ENCODE data around the gene RCAN2.

Gene RCAN2

GRCh38 chr6:46258249-46258648 lies 233.0 kb downstream of the RCAN2 start:
- DNase-seq (ENCODE audit: low read depth) = no peak
- H3K4me3 ChIP-seq (ENCODE audit: low read depth, low read length) = no peak overlapping the region
- in situ Hi-C loops (cut with HindIII; ENCODE audit: low sequenced_read_pairs) = no loop called here
- TF ChIP-seq CTCF (IDR thresholded peaks at IDR 0.05; ENCODE audit: low read depth, low read length, missing control alignments) = no peak

- H3K4me3 ChIP-seq (ENCODE audit: low read depth, low read length) = no peak overlapping the region
- in situ Hi-C loops (cut with HindIII; ENCODE audit: low sequenced_read_pairs) = no loop called here
- no peak for DNase-seq (ENCODE audit: low read depth)
- no peak for TF ChIP-seq CTCF (IDR thresholded peaks at IDR 0.05; ENCODE audit: low read depth, low read length, missing control alignments)
These were observed 235.7 kb downstream of the RCAN2 start for GRCh38 chr6:46255528-46255927.

DNA sequence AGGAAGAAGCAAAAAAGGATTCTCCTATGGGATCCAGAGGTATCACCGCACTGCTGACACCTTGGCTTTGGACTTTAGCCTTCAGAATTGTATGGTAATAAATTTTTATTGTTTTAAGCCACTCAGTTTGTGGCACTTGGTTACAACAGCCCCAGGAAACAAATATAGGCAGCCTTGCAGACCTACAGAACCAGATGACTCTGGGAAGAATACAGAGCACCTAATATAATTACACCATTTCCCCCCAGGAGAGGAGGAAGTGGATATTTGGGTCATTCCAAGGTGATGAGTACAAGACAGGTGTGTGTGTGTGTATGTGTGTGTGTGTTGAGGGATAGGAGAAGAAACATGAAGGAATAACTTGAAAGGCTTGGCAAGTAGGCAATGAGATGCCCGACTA lies 236.3 kb downstream of the RCAN2 start:
- no peak for TF ChIP-seq CTCF (IDR thresholded peaks at IDR 0.05; ENCODE audit: low read depth, low read length, missing control alignments)
- DNase-seq (ENCODE audit: low read depth) = no peak
- no peak overlapping the region for H3K4me3 ChIP-seq (ENCODE audit: low read depth, low read length)
- in situ Hi-C loops (cut with HindIII; ENCODE audit: low sequenced_read_pairs) = no loop called here

DNA sequence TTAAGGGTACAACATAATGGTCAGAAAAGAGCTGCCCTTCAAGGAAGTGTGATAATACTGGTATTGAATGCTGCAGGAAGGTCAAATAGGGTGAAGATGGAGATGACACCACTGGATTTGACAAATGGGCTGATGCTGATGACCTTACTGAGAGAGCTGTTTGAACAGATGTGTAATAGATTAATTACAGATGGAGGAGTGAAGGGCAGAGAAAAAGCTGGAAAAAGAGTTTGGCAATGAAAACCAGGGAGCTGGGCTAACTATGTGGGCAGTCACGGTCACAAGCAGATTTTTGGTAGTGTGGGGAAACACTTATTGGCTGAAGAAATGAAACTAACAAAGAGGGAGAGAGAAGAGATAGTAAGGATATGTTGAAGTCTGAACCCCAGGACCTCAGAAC lies 236.9 kb downstream of the RCAN2 start:
- DNase-seq (ENCODE audit: low read depth) = no peak
- H3K4me3 ChIP-seq (ENCODE audit: low read depth, low read length) = no peak overlapping the region
- TF ChIP-seq CTCF (IDR thresholded peaks at IDR 0.05; ENCODE audit: low read depth, low read length, missing control alignments) = no peak
- in situ Hi-C loops (cut with HindIII; ENCODE audit: low sequenced_read_pairs) = no loop called here

- H3K4me3 ChIP-seq (ENCODE audit: low read depth, low read length) = no peak overlapping the region
- in situ Hi-C loops (cut with HindIII; ENCODE audit: low sequenced_read_pairs) = no loop called here
- no peak for TF ChIP-seq CTCF (IDR thresholded peaks at IDR 0.05; ENCODE audit: low read depth, low read length, missing control alignments)
- no peak for DNase-seq (ENCODE audit: low read depth)
These were observed 239.5 kb downstream of the RCAN2 start for GRCh38 chr6:46251583-46252339.

DNA sequence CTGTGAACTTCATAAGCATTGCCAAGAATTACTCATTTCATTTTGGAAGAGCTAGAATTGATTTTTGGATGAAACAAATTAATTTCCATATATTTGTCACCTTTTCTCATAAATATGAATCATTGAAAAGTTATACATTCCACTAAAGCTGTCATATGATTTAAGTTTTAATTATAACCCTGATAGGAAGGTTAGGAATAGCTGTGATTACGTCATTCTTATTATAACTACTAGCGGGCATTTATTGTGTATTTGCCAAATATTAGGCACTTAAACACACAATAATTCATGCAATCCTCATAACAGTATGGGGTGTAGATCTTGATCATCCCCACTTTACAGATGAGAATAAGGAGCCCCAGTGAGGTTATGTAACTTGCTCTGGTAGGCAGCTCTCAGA lies 243.1 kb downstream of the RCAN2 start:
- no peak overlapping the region for H3K4me3 ChIP-seq (ENCODE audit: low read depth, low read length)
- DNase-seq (ENCODE audit: low read depth) = no peak
- TF ChIP-seq CTCF (IDR thresholded peaks at IDR 0.05; ENCODE audit: low read depth, low read length, missing control alignments) = no peak
- in situ Hi-C loops (cut with HindIII; ENCODE audit: low sequenced_read_pairs) = no loop called here
